ENCODE measurements around the gene GNB5. TPM values are rescaled to one million over a fixed set of nuclear protein-coding genes. Genes with fewer than 3 reads are reported as not detected.
A peak's percentile ranks its signal among the peaks of the same experiment; 100 is the strongest.

GNB5 gene
- total and polyA plus RNA-seq, 2 of the 13 experiments (the other 11 are each of a cell fraction or from before 2014, with no cell fraction given), result 13.7 to 14.4 TPM

- peak overlapping the region; percentile 45 for H3K4me2 ChIP-seq (ENCODE audit: low read depth, low read length)
- intact Hi-C loops (cut with micrococcal nuclease; ENCODE audit: unreplicated experiment) (loop anchor here (1.0 to 10.0 kb wide), 3 partner anchors 18 to 350 kb away; no protein-coding TSS in a partner anchor), in situ Hi-C loops (cut with HindIII; ENCODE audit: extremely low pct_ligation_motif_present, low pct_unique_long_range_greater_than_20kb) (loop anchor here (5.0 kb wide), 1 partner anchor 57 kb away; no protein-coding TSS in a partner anchor)
- POLR2A ChIA-PET, result interaction anchor here (0.6 to 1.8 kb wide), 15 partner anchors 9 to 164 kb away, joined by 3 to 9 read pairs (median 3); partner anchors contain the start of gene LEO1
- WGBS (ENCODE audit: low lambda C conversion rate), result 20% methylated on average over 5 of the region's 5 CpGs
- H3K4me1 ChIP-seq (ENCODE audit: insufficient read depth, low read length), result peaks cover 66% of the 10 kb centered on the region
- H3K9me3 ChIP-seq (ENCODE audit: low read length), result no peaks in the 10 kb centered on the region
- peak; percentile 93 for DNase-seq (ENCODE audit: low spot score)
- H2AFZ ChIP-seq (ENCODE audit: low read length), result no peak overlapping the region
- no peaks in the 10 kb centered on the region for H3K36me3 ChIP-seq (replicated peaks in 1 of 2; ENCODE audit: control insufficient read depth in 1 of 2, insufficient read depth in 2 of 2, low read length in 2 of 2)
- H3K27me3 ChIP-seq (ENCODE audit: control insufficient read depth in 1 of 2, insufficient read depth in 2 of 2, low read length in 2 of 2), result no peaks in the 10 kb centered on the region
- CTCF ChIA-PET (ENCODE audit: low intra/inter-chr PET ratio, low total read pairs), result no interaction called here
- peak overlapping the region in 1 of 3 experiments; percentile 2; a peak in 1 of 6 replicates for H3K4me3 ChIP-seq (replicated peaks in 1 of 3; ENCODE audit: insufficient read depth in 1 of 3, low read depth in 2 of 3, low read length in 3 of 3)
- 0 out of 2 replicates have a peak overlapping the region, but pooled peaks have one; percentile 36 for H3K9ac ChIP-seq (ENCODE audit: insufficient read depth, low read depth, low read length)
- H3K27ac ChIP-seq (ENCODE audit: extremely low read length, insufficient read depth, low read length), result peak overlapping the region; percentile 67
- H3K79me2 ChIP-seq (ENCODE audit: insufficient read depth, low read length), result no peaks in the 10 kb centered on the region
- ATAC-seq, result peak; percentile 94
- no peaks in the 10 kb centered on the region for H4K20me1 ChIP-seq (ENCODE audit: insufficient read depth, low read length)
- no TSS peak for BruUV-seq (replicated peaks)
- FAIRE-seq, result peak; percentile 90
- TF ChIP-seq SOX5 (CRISPR knock-in tag; IDR thresholded peaks at IDR 0.05; ENCODE audit: borderline replicate concordance), result peak; percentile 84
- TF ChIP-seq ZNF616 (CRISPR knock-in tag; IDR thresholded peaks at IDR 0.05; ENCODE audit: low read depth), result no peak
- TF ChIP-seq HMGA1 (CRISPR knock-in tag; conservative IDR thresholded peaks at IDR 0.05), result no peak
- no peak for TF ChIP-seq EEA1 (CRISPR knock-in tag; IDR thresholded peaks at IDR 0.05; ENCODE audit: borderline replicate concordance)
- no peak for TF ChIP-seq CHD2 (IDR thresholded peaks at IDR 0.05; ENCODE audit: low read depth, low read length)
- no peak for TF ChIP-seq NFE2L1 (CRISPR knock-in tag; IDR thresholded peaks at IDR 0.05; ENCODE audit: borderline replicate concordance)
- no peak for TF ChIP-seq TRAFD1 (CRISPR knock-in tag; IDR thresholded peaks at IDR 0.05; ENCODE audit: borderline replicate concordance)
- TF ChIP-seq ZNF766 (CRISPR knock-in tag; IDR thresholded peaks at IDR 0.05; ENCODE audit: borderline replicate concordance), result 0 out of 2 replicates have a peak, but pooled peaks have one; percentile 53
- TF ChIP-seq ZNF609 (CRISPR knock-in tag; IDR thresholded peaks at IDR 0.05; ENCODE audit: borderline replicate concordance), result peak; percentile 55
- TF ChIP-seq HCFC1 (IDR thresholded peaks at IDR 0.05; ENCODE audit: low read depth, low read length), result no peak
- TF ChIP-seq MEF2D (CRISPR knock-in tag; IDR thresholded peaks at IDR 0.05), result peak; percentile 89
- no peak for TF ChIP-seq CENPX (CRISPR knock-in tag; IDR thresholded peaks at IDR 0.05)
Measured at GRCh38 chr15:52134502-52135144, 56.6 kb downstream of the GNB5 start.

All from HepG2 (cell line).